ENCODE data around the gene NDUFA11. TPM values are rescaled to one million over a fixed set of nuclear protein-coding genes. Genes with fewer than 3 reads are reported as not detected.

The NDUFA11 gene
- total and polyA plus RNA-seq, 9 of the 15 experiments (the other 6 are each of a cell fraction or from before 2014, with no cell fraction given), result 63.3 to 486 (median 274) TPM

DNA sequence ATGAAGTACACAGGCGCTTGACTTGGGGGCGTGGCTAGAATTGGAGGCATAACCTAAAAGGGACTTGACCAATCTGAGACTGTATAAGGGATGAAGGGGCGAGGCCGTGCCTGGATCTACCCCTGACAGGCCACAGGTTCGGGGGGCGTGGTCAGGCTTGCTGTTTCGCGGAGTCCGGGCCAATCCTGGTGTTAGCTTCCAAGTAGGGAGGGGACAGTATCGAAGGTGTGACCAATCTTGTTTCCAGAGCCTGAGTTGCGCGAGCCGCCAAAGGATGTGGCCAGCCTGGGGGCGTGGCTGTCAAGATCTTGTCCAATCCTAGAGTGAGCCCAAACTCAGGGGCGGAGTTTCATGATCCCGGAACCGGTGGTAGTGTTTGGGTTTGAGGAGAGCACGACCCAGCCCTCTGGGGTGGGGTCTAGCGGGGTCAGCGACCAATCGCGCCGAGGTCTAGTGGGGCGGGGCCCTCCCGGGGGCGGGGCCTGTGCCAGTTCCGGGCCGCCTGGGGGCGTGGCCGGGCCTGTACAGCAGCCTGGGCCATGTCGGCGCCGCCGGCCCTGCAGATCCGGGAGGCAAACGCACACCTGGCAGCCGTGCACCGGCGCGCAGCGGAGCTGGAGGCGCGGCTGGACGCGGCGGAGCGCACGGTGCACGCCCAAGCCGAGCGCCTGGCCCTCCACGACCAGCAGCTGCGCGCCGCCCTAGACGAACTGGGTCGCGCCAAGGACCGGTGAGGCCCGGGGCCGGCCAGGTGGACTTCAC lies 943 bp upstream of the NDUFA11 start, which contains the start of gene VMAC (continued):
- TF ChIP-seq NR2C2 (CRISPR knock-in tag; IDR thresholded peaks at IDR 0.05), result no peak
- TF ChIP-seq NR2C2 (tag; IDR thresholded peaks at IDR 0.05), result no peak; the same call in 1 of the 2 replicates
- TF ChIP-seq EP300 (IDR thresholded peaks at IDR 0.05; ENCODE audit: low read length), result no peak
- TF ChIP-seq ZNF445 (CRISPR knock-in tag; IDR thresholded peaks at IDR 0.05; ENCODE audit: low read depth), result no peak
- peak; percentile 31; the same call in 1 of the 2 replicates for TF ChIP-seq CXXC5 (CRISPR knock-in tag; IDR thresholded peaks at IDR 0.05)
- no peak for TF ChIP-seq JUND (IDR thresholded peaks at IDR 0.05; ENCODE audit: borderline replicate concordance, low read depth, low read length)
- no peak for TF ChIP-seq JUND (tag; IDR thresholded peaks at IDR 0.05; ENCODE audit: borderline replicate concordance, low read depth, low read length)
- no peak for TF ChIP-seq FOXK1 (CRISPR knock-in tag; IDR thresholded peaks at IDR 0.05; ENCODE audit: borderline replicate concordance)
- TF ChIP-seq, protein P1, sequence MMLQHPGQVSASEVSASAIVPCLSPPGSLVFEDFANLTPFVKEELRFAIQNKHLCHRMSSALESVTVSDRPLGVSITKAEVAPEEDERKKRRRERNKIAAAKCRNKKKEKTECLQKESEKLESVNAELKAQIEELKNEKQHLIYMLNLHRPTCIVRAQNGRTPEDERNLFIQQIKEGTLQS (IDR thresholded peaks at IDR 0.05), result no peak
- TF ChIP-seq, protein P1 (CRISPR knock-in tag; conservative IDR thresholded peaks at IDR 0.05), result no peak
- TF ChIP-seq ZNF407 (IDR thresholded peaks at IDR 0.05; ENCODE audit: low read depth), result no peak
- TF ChIP-seq, protein P2, sequence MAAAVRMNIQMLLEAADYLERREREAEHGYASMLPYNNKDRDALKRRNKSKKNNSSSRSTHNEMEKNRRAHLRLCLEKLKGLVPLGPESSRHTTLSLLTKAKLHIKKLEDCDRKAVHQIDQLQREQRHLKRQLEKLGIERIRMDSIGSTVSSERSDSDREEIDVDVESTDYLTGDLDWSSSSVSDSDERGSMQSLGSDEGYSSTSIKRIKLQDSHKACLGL (CRISPR knock-in tag; IDR thresholded peaks at IDR 0.05; ENCODE audit: borderline replicate concordance, poor library complexity, severe bottlenecking), result no peak
- peak; percentile 56 for TF ChIP-seq FOS (IDR thresholded peaks at IDR 0.05; ENCODE audit: extremely low read depth, insufficient read length)
- TF ChIP-seq SREBF2 (CRISPR knock-in tag; IDR thresholded peaks at IDR 0.05), result no peak
- TF ChIP-seq FOXJ2 (tag; IDR thresholded peaks at IDR 0.05), result no peak
- TF ChIP-seq CBFA2T3 (IDR thresholded peaks at IDR 0.05), result no peak
- no peak for TF ChIP-seq MYBL2 (IDR thresholded peaks at IDR 0.05; ENCODE audit: low read depth)
- no peak for TF ChIP-seq MYBL2 (CRISPR knock-in tag; IDR thresholded peaks at IDR 0.05; ENCODE audit: borderline replicate concordance)
- TF ChIP-seq ZNF830 (CRISPR knock-in tag; IDR thresholded peaks at IDR 0.05), result no peak
- no peak for TF ChIP-seq KLF6 (CRISPR knock-in tag; IDR thresholded peaks at IDR 0.05; ENCODE audit: borderline replicate concordance)

All from K562 (cell line).